HG02678 (cell line): Measurements from ENCODE around the gene ZFP62.

ENCODE experiments used
- ATAC-seq: cut with Tn5 transposase; IDR thresholded peaks from one replicate; pipeline ENCODE4 v1.9.1; 2021; ENCODE audit warnings: mild to moderate bottlenecking, moderate library complexity; ENCODE audit not compliant: unreplicated experiment

Gene ZFP62

GRCh38 chr5:180869587-180869986 is 8.5 kb upstream of the ZFP62 start:
- ATAC-seq = no peak

GRCh38 chr5:180868960-180869359 is 7.9 kb upstream of the ZFP62 start:
- ATAC-seq = peak; percentile 47

GRCh38 chr5:180866985-180867384 is 5.9 kb upstream of the ZFP62 start:
- no peak for ATAC-seq

GRCh38 chr5:180865981-180866695 is 5.1 kb upstream of the ZFP62 start:
- ATAC-seq = no peak

- ATAC-seq = no peak
These were observed 1.6 kb upstream of the ZFP62 start for GRCh38 chr5:180862645-180863044.

- peak; percentile 41 for ATAC-seq
These were observed 696 bp downstream of the ZFP62 start for GRCh38 chr5:180860273-180860886.

- no peak for ATAC-seq
These were observed 2.5 kb downstream of the ZFP62 start for GRCh38 chr5:180858586-180858985.

- no peak for ATAC-seq
These were observed 7.3 kb downstream of the ZFP62 start for GRCh38 chr5:180853848-180854176.

- no peak for ATAC-seq
These were observed 7.8 kb downstream of the ZFP62 start for GRCh38 chr5:180853121-180853847.

- no peak for ATAC-seq
These were observed 8.6 kb downstream of the ZFP62 start for GRCh38 chr5:180852495-180852894.

- no peak for ATAC-seq
These were observed 10.5 kb downstream of the ZFP62 start for GRCh38 chr5:180850434-180851078.

- no peak for ATAC-seq
These were observed 11.2 kb downstream of the ZFP62 start for GRCh38 chr5:180849827-180850226.

- ATAC-seq = no peak
These were observed 12.2 kb downstream of the ZFP62 start for GRCh38 chr5:180848878-180849277.

GRCh38 chr5:180848265-180848664 is 12.8 kb downstream of the ZFP62 start:
- ATAC-seq = no peak

GRCh38 chr5:180847026-180847425 is 14.1 kb downstream of the ZFP62 start:
- ATAC-seq = no peak

- ATAC-seq = no peak
These were observed 16.2 kb downstream of the ZFP62 start for GRCh38 chr5:180844858-180845257.

GRCh38 chr5:180844432-180844831 is 16.6 kb downstream of the ZFP62 start:
- no peak for ATAC-seq

- ATAC-seq = no peak
These were observed 21.1 kb downstream of the ZFP62 start for GRCh38 chr5:180839935-180840334.

GRCh38 chr5:180839227-180839626 is 21.8 kb downstream of the ZFP62 start:
- ATAC-seq = no peak

GRCh38 chr5:180837478-180837877 is 23.6 kb downstream of the ZFP62 start:
- ATAC-seq = no peak

- peak; percentile 52 for ATAC-seq
These were observed 28.4 kb downstream of the ZFP62 start for GRCh38 chr5:180832638-180833068.
